ENCODE results near the gene RASSF9.

The RASSF9 gene

DNA sequence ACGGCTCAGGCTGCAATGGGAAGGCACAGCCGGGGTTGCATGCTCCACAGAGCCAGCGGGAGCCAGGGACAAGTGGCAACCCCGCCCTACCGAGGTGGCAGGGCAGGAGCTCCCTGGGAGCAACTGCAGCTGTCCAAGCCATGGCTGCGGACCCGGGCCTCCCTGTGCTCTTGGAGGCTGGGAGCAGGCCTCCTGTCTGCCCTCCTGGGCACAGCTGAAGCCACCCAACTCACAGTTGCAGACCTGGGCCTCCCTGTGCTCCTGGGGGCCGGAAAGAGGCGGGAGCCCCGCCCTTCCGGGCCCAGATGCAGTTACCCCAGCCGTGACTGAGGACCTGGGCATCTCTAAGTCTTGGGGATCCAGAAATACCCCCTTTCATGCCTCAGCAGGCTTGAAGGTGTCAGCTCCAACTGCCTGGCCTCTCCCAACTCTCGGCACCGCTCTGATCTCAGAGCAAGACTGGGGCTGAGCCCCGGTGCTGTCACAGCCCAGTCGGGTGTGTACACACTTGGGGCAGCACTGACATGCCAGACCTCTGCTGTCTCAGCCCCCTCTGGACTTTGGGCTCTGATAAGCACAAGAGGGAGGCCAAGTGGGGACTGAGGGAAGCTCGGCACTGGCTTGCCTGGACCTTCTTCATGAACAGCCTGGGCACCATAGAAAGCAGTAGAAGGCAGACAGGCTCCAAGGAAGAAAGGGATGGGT is 7.5 kb upstream of the RASSF9 start:
- DNase-seq (ENCODE audit: insufficient read length) = no peak
- FAIRE-seq = no peak
- TF ChIP-seq POLR2A (IDR thresholded peaks at IDR 0.05; ENCODE audit: low read depth, low read length) (no peak), TAF1 (IDR thresholded peaks at IDR 0.05; ENCODE audit: borderline replicate concordance, low read depth, low read length) (no peak), POLR2AphosphoS5 (IDR thresholded peaks at IDR 0.05; ENCODE audit: low read depth, low read length) (no peak)

DNA sequence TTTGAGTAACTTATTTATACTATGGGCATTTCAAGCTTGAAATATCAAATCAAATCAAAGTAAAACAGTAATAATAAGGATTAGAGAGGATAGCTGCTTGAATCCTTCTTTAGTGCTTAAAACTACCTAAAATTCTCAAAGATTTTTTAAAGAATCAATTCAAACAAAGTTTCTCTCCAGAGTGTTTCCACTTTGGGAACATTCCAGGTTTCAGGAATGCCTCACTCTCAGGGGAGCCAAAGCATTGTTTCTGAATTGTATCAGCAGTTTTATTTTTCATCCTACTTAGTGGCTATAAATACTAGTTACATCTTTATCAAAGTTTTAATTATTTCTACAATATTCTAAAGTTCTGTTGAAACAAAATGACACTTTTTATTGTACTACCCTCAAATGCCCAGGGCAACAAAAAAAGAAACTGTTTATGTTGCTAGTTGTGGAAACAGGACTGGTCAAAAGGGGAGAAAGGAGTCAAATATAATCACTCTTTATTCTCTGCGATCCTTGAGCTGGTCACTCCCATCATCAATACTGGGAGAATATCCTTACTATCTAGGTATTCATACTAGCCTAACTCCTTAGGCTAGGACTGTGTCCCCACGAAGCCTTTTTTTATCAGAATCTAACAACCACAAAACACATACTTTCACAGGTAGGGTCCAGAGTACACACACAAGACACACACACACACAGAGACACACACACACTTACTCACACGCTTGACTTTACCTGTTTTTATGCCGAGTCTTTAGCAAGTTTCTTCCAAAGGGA is 598 bp downstream of the RASSF9 start:
- FAIRE-seq = no peak
- no peak for TF ChIP-seq POLR2A (IDR thresholded peaks at IDR 0.05; ENCODE audit: low read depth, low read length)
- TF ChIP-seq TAF1 (IDR thresholded peaks at IDR 0.05; ENCODE audit: borderline replicate concordance, low read depth, low read length) = no peak
- no peak for TF ChIP-seq POLR2AphosphoS5 (IDR thresholded peaks at IDR 0.05; ENCODE audit: low read depth, low read length)
- no peak for DNase-seq (ENCODE audit: insufficient read length)

GRCh38 chr12:85834378-85834777 is 1.8 kb downstream of the RASSF9 start:
- no peak for FAIRE-seq

GRCh38 chr12:85833579-85833978 is 2.6 kb downstream of the RASSF9 start:
- TF ChIP-seq POLR2A (IDR thresholded peaks at IDR 0.05; ENCODE audit: low read depth, low read length) (no peak), POLR2AphosphoS5 (IDR thresholded peaks at IDR 0.05; ENCODE audit: low read depth, low read length) (no peak), TAF1 (IDR thresholded peaks at IDR 0.05; ENCODE audit: borderline replicate concordance, low read depth, low read length) (no peak)
- no peak for FAIRE-seq

More at GRCh38 chr12:85834378-85834777, 1.8 kb downstream of the RASSF9 start:
- TF ChIP-seq POLR2A (IDR thresholded peaks at IDR 0.05; ENCODE audit: low read depth, low read length) (no peak), POLR2AphosphoS5 (IDR thresholded peaks at IDR 0.05; ENCODE audit: low read depth, low read length) (no peak), TAF1 (IDR thresholded peaks at IDR 0.05; ENCODE audit: borderline replicate concordance, low read depth, low read length) (no peak)
- DNase-seq (ENCODE audit: insufficient read length) = no peak

DNA sequence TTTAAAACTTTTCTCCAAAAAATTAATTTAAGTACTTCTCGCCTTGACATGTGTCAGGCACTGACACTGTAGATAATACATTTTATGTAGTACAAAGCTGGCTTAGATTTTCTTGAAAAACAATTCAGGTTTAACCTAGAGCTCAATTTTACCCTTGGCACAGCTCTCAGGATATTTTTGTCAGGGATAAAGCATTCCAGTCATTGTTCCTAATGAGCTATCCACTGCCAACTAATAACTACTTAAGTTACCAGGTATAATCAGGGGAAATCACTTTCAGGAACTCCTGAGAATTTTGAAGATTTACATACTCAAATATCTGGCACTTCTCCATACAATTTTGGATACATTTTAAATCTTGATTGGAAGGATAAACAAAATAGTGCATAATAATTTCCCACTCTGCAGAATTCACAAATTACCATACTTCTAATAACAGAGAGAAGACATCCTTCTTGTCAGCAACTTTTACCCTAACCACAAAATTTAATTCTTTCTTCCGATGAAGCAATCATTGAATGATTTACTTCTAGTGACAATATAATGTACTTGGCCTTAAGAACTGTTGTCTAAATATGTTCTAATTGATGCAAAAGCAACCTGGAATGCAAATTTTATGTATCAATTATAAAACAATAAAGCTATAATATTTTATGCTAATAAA is 4.8 kb downstream of the RASSF9 start:
- FAIRE-seq (no peak), DNase-seq (ENCODE audit: insufficient read length) (no peak)
- TF ChIP-seq TAF1 (IDR thresholded peaks at IDR 0.05; ENCODE audit: borderline replicate concordance, low read depth, low read length) (no peak), POLR2A (IDR thresholded peaks at IDR 0.05; ENCODE audit: low read depth, low read length) (no peak), POLR2AphosphoS5 (IDR thresholded peaks at IDR 0.05; ENCODE audit: low read depth, low read length) (no peak)

More at GRCh38 chr12:85833579-85833978, 2.6 kb downstream of the RASSF9 start:
- DNase-seq (ENCODE audit: insufficient read length) = no peak

GRCh38 chr12:85829391-85829790 is 6.8 kb downstream of the RASSF9 start:
- FAIRE-seq = no peak
- TF ChIP-seq POLR2A (IDR thresholded peaks at IDR 0.05; ENCODE audit: low read depth, low read length) (no peak), TAF1 (IDR thresholded peaks at IDR 0.05; ENCODE audit: borderline replicate concordance, low read depth, low read length) (no peak), POLR2AphosphoS5 (IDR thresholded peaks at IDR 0.05; ENCODE audit: low read depth, low read length) (no peak)
- DNase-seq (ENCODE audit: insufficient read length) = no peak

DNA sequence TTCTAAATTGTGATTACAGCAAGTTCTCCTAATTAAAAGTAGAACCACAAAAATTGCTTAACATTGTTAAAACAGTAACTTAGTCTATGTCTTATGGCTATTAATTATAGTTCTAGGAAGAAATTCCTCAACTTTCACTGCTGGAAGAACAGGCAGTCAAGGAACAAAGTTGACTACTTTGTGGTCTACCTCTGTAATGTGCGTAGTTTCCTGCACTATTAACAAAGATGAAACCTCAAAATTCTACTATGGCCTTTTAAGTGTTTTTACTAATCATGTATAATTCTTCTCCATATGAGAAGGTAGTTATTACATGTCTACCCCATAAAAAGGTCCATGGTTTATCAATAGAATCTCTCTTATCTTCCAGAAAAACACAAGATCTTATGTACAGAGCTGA is 7.6 kb downstream of the RASSF9 start:
- TF ChIP-seq TAF1 (IDR thresholded peaks at IDR 0.05; ENCODE audit: borderline replicate concordance, low read depth, low read length) (no peak), POLR2A (IDR thresholded peaks at IDR 0.05; ENCODE audit: low read depth, low read length) (no peak), POLR2AphosphoS5 (IDR thresholded peaks at IDR 0.05; ENCODE audit: low read depth, low read length) (no peak)
- DNase-seq (ENCODE audit: insufficient read length) (no peak), FAIRE-seq (no peak)

- TF ChIP-seq TAF1 (IDR thresholded peaks at IDR 0.05; ENCODE audit: borderline replicate concordance, low read depth, low read length) = no peak
- no peak for TF ChIP-seq POLR2AphosphoS5 (IDR thresholded peaks at IDR 0.05; ENCODE audit: low read depth, low read length)
- no peak for TF ChIP-seq POLR2A (IDR thresholded peaks at IDR 0.05; ENCODE audit: low read depth, low read length)
- DNase-seq (ENCODE audit: insufficient read length) (no peak), FAIRE-seq (no peak)
Observed at GRCh38 chr12:85825746-85826145, 10.5 kb downstream of the RASSF9 start.

DNA sequence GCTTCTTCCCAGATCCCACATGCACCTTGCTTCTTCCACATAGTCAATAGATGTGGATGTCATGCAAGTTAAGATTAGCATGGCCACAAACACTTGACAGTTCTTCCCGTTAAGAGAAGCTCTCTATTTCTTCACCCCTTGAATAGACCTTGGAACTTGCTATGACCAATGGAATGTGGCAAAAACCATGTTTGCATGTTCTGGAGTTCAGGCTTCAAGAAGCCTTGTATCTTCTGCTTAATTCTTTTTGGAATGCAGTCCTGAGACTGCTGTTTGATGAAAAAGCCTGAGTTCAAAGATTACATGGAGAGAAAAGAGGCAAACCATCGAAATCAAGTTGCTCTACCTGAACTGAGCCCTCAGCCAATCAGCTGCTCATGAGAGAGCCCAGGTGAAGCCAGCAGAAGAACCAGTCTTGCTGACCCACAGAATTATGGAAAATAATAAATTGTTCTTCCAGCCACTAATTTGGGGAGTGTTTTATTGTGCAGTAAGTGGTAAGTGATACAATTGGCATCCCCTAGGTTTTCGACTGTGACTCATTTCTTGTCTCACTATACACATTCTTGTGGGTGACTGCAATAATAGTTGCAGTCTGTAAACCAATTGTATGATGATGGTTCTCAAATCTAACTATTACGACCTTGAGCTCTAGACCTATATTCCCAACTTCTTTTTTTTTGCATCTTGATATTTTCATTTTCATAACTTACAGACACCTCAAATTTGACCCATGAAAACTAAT is 12.6 kb downstream of the RASSF9 start:
- TF ChIP-seq POLR2A (IDR thresholded peaks at IDR 0.05; ENCODE audit: low read depth, low read length) (no peak), TAF1 (IDR thresholded peaks at IDR 0.05; ENCODE audit: borderline replicate concordance, low read depth, low read length) (no peak), POLR2AphosphoS5 (IDR thresholded peaks at IDR 0.05; ENCODE audit: low read depth, low read length) (no peak)
- DNase-seq (ENCODE audit: insufficient read length) (no peak), FAIRE-seq (no peak)

- TF ChIP-seq POLR2AphosphoS5 (IDR thresholded peaks at IDR 0.05; ENCODE audit: low read depth, low read length) (no peak), POLR2A (IDR thresholded peaks at IDR 0.05; ENCODE audit: low read depth, low read length) (no peak), TAF1 (IDR thresholded peaks at IDR 0.05; ENCODE audit: borderline replicate concordance, low read depth, low read length) (no peak)
- DNase-seq (ENCODE audit: insufficient read length) (no peak), FAIRE-seq (no peak)
Observed at GRCh38 chr12:85821759-85822158, 14.4 kb downstream of the RASSF9 start.

GRCh38 chr12:85821206-85821605 is 15.0 kb downstream of the RASSF9 start:
- FAIRE-seq (no peak), DNase-seq (ENCODE audit: insufficient read length) (no peak)
- TF ChIP-seq POLR2AphosphoS5 (IDR thresholded peaks at IDR 0.05; ENCODE audit: low read depth, low read length) (no peak), TAF1 (IDR thresholded peaks at IDR 0.05; ENCODE audit: borderline replicate concordance, low read depth, low read length) (no peak), POLR2A (IDR thresholded peaks at IDR 0.05; ENCODE audit: low read depth, low read length) (no peak)
